ENCODE measurements around the gene HDAC11.

GRCh38 chr3:13492976-13493866, 13.1 kb downstream of the HDAC11 start:
- TF ChIP-seq EED (IDR thresholded peaks at IDR 0.05; ENCODE audit: low read depth) (no peak), POLR2A (IDR thresholded peaks at IDR 0.05; ENCODE audit: low read depth, low read length) (no peak), MEF2A (IDR thresholded peaks at IDR 0.05; ENCODE audit: insufficient read depth, low read depth, low read length) (no peak), RAD21 (IDR thresholded peaks at IDR 0.05; ENCODE audit: insufficient read depth, low read depth, low read length) (no peak), BACH1 (IDR thresholded peaks at IDR 0.05; ENCODE audit: borderline replicate concordance) (no peak), EZH2 (IDR thresholded peaks at IDR 0.05; ENCODE audit: borderline replicate concordance, control insufficient read depth, low read depth, low read length) (no peak), SP1 (IDR thresholded peaks at IDR 0.05; ENCODE audit: low read depth, low read length) (no peak), CTCF (IDR thresholded peaks at IDR 0.05 in 2 of 3, conservative IDR thresholded peaks at IDR 0.05 in 1 of 3; ENCODE audit: control insufficient read depth in 2 of 3, extremely low read depth in 1 of 3, insufficient read depth in 1 of 3, low read depth in 3 of 3, low read length in 3 of 3) (no peak), LARP7 (IDR thresholded peaks at IDR 0.05) (no peak), ELK1 (IDR thresholded peaks at IDR 0.05; ENCODE audit: low read depth, low read length) (no peak), EP300 (IDR thresholded peaks at IDR 0.05; ENCODE audit: borderline replicate concordance in 1 of 2, control insufficient read depth in 1 of 2, low read depth in 2 of 2, low read length in 2 of 2) (no peak)
